Stimulated activated CD4-positive, alpha-beta T cell treated with anti-CD3 and anti-CD28 coated beads, Interleukin-2, amount 100 ng/mL, for 4 hours (primary cell): ENCODE data around the gene TXNDC9.
"Not testable (repeated sequence)": the region's sequence is repeated elsewhere in the genome, so short reads cannot be mapped to it uniquely, and the experiment has no call there.

Source experiments
- DNase-seq: peaks from one replicate; pipeline ENCODE4 v3.0.0-alpha.2; 2020; ENCODE audit warnings: low read depth

TXNDC9 gene

GRCh38 chr2:99325384-99325783 is 10.7 kb downstream of the TXNDC9 start:
- no peak for DNase-seq

- DNase-seq: not testable (repeated sequence)
Measured at GRCh38 chr2:99317873-99318200, 18.3 kb downstream of the TXNDC9 start.

- DNase-seq: no peak
Measured at GRCh38 chr2:99317161-99317872, 18.8 kb downstream of the TXNDC9 start.

GRCh38 chr2:99301097-99301496 is 35.0 kb downstream of the TXNDC9 start, which contains the start of gene LYG1:
Gene LYG1 (minus strand): TSS chr2:99301197. CDS start chr2:99295670, 5,527 bp downstream.
- not testable (repeated sequence) for DNase-seq

GRCh38 chr2:99299580-99299979 is 36.6 kb downstream of the TXNDC9 start:
- DNase-seq: no peak

- no peak for DNase-seq
Measured at GRCh38 chr2:99297994-99298393, 38.1 kb downstream of the TXNDC9 start.

- no peak for DNase-seq
Measured at GRCh38 chr2:99285526-99285925, 50.6 kb downstream of the TXNDC9 start.

GRCh38 chr2:99279969-99280695 is 56.0 kb downstream of the TXNDC9 start:
- no peak for DNase-seq

- no peak for DNase-seq
Measured at GRCh38 chr2:99278793-99279291, 57.3 kb downstream of the TXNDC9 start.

- not testable (repeated sequence) for DNase-seq
Measured at GRCh38 chr2:99278195-99278765, 57.9 kb downstream of the TXNDC9 start.

- DNase-seq: no peak
Measured at GRCh38 chr2:99275882-99276281, 60.3 kb downstream of the TXNDC9 start.
